ENCODE measurements around the gene PDE8B. TPM values are rescaled to one million over a fixed set of nuclear protein-coding genes. Genes with fewer than 3 reads are reported as not detected.

The PDE8B gene
- total RNA-seq, 1 donor from 2014 or later, result not detected

GRCh38 chr5:77282337-77283027 is 72.0 kb downstream of the PDE8B start:
- intact Hi-C loops (cut with micrococcal nuclease), result no loop called here

- intact Hi-C loops (cut with micrococcal nuclease), result no loop called here
Observed at GRCh38 chr5:77285251-77285841, 74.9 kb downstream of the PDE8B start.

- intact Hi-C loops (cut with micrococcal nuclease), result no loop called here
Observed at GRCh38 chr5:77292026-77292757, 81.7 kb downstream of the PDE8B start.

GRCh38 chr5:77294185-77294584 is 83.7 kb downstream of the PDE8B start:
- intact Hi-C loops (cut with micrococcal nuclease), result no loop called here

GRCh38 chr5:77295863-77296378 is 85.4 kb downstream of the PDE8B start:
- intact Hi-C loops (cut with micrococcal nuclease), result no loop called here

GRCh38 chr5:77298146-77298545 is 87.7 kb downstream of the PDE8B start:
- intact Hi-C loops (cut with micrococcal nuclease), result no loop called here

GRCh38 chr5:77300451-77300850 is 90.0 kb downstream of the PDE8B start:
- intact Hi-C loops (cut with micrococcal nuclease), result no loop called here

- intact Hi-C loops (cut with micrococcal nuclease), result no loop called here
Observed at GRCh38 chr5:77301447-77301883, 91.0 kb downstream of the PDE8B start.

- intact Hi-C loops (cut with micrococcal nuclease), result no loop called here
Observed at GRCh38 chr5:77302247-77302646, 91.8 kb downstream of the PDE8B start.

GRCh38 chr5:77302653-77303052 is 92.2 kb downstream of the PDE8B start:
- intact Hi-C loops (cut with micrococcal nuclease), result no loop called here

- intact Hi-C loops (cut with micrococcal nuclease), result no loop called here
Observed at GRCh38 chr5:77304388-77304787, 93.9 kb downstream of the PDE8B start.

GRCh38 chr5:77305222-77305846 is 94.9 kb downstream of the PDE8B start:
- intact Hi-C loops (cut with micrococcal nuclease), result no loop called here

- intact Hi-C loops (cut with micrococcal nuclease), result no loop called here
Observed at GRCh38 chr5:77305956-77306355, 95.5 kb downstream of the PDE8B start.

GRCh38 chr5:77306531-77306930 is 96.1 kb downstream of the PDE8B start:
- intact Hi-C loops (cut with micrococcal nuclease), result no loop called here

- intact Hi-C loops (cut with micrococcal nuclease), result no loop called here
Observed at GRCh38 chr5:77308154-77308960, 97.9 kb downstream of the PDE8B start.

- intact Hi-C loops (cut with micrococcal nuclease), result no loop called here
Observed at GRCh38 chr5:77309140-77309539, 98.7 kb downstream of the PDE8B start.

GRCh38 chr5:77310494-77311213 is 100.2 kb downstream of the PDE8B start:
- intact Hi-C loops (cut with micrococcal nuclease), result no loop called here

GRCh38 chr5:77311214-77311571 is 100.7 kb downstream of the PDE8B start:
- intact Hi-C loops (cut with micrococcal nuclease), result no loop called here

GRCh38 chr5:77312413-77312812 is 101.9 kb downstream of the PDE8B start:
- intact Hi-C loops (cut with micrococcal nuclease), result no loop called here

Data from T-helper 1 cell treated with Interleukin-12 subunit alpha and Interleukin-12 subunit beta and Interleukin-4 antibody, amounts not matched to agents 30 ng/mL and 1 ng/mL, for 36 hours (primary cell).